Measurements from ENCODE around the gene TUSC2.

GRCh38 chr3:50337175-50337861 lies 9.3 kb upstream of the TUSC2 start:
- TF ChIP-seq POLR2A (IDR thresholded peaks at IDR 0.05) (peak; percentile 92), CTCF (IDR thresholded peaks at IDR 0.05) (no peak)
